ENCODE data around the gene GIGYF2.
"Not testable (repeated sequence)": the region's sequence is repeated elsewhere in the genome, so short reads cannot be mapped to it uniquely, and the experiment has no call there.

GIGYF2 gene

GRCh38 chr2:232833830-232834229 lies 136.7 kb downstream of the GIGYF2 start:
- H3K27me3 Mint-ChIP-seq: no peaks in the 10 kb centered on the region
- peaks cover 17 to 29% of the 10 kb centered on the region in 2 donors for H3K4me1 Mint-ChIP-seq
- H3K36me3 Mint-ChIP-seq: peaks cover 35 to 78% of the 10 kb centered on the region in 2 donors
- no peak overlapping the region for H3K27ac Mint-ChIP-seq
- H3K4me3 Mint-ChIP-seq: no peak overlapping the region
- no peak for ATAC-seq (replicated peaks)
- no peak for DNase-seq
- H3K9me3 Mint-ChIP-seq: no peaks in the 10 kb centered on the region

GRCh38 chr2:232835687-232836208 lies 138.6 kb downstream of the GIGYF2 start:
- H3K36me3 Mint-ChIP-seq: peaks cover 44 to 82% of the 10 kb centered on the region in 2 donors
- DNase-seq: no peak
- H3K27ac Mint-ChIP-seq: no peak overlapping the region
- H3K27me3 Mint-ChIP-seq: no peaks in the 10 kb centered on the region
- no peak overlapping the region for H3K4me3 Mint-ChIP-seq
- H3K4me1 Mint-ChIP-seq: peaks cover 22 to 42% of the 10 kb centered on the region in 2 donors
- ATAC-seq (replicated peaks): no peak
- no peaks in the 10 kb centered on the region for H3K9me3 Mint-ChIP-seq

- no peak for ATAC-seq (replicated peaks)
- no peak for DNase-seq
- Mint-ChIP-seq H3K27ac (peak overlapping the region; percentile 77), H3K4me3 (no peak overlapping the region), H3K27me3 (no peaks in the 10 kb centered on the region), H3K9me3 (no peaks in the 10 kb centered on the region), H3K4me1 (peaks cover 22 to 42% of the 10 kb centered on the region in 2 donors), H3K36me3 (peaks cover 40 to 78% of the 10 kb centered on the region in 2 donors)
Observed at GRCh38 chr2:232836934-232837333, 139.8 kb downstream of the GIGYF2 start.

GRCh38 chr2:232838406-232838874 lies 141.3 kb downstream of the GIGYF2 start:
- ATAC-seq (replicated peaks): peak; percentile 91 to 96
- Mint-ChIP-seq H3K27ac (peak overlapping the region; percentile 87), H3K9me3 (no peaks in the 10 kb centered on the region), H3K4me3 (peak overlapping the region; percentile 46 to 47), H3K27me3 (no peaks in the 10 kb centered on the region), H3K36me3 (peaks cover 42 to 78% of the 10 kb centered on the region in 2 donors), H3K4me1 (peaks cover 22 to 40% of the 10 kb centered on the region in 2 donors)
- peak; percentile 12 for DNase-seq

- ATAC-seq (replicated peaks): no peak
- no peaks in the 10 kb centered on the region for H3K27me3 Mint-ChIP-seq
- H3K36me3 Mint-ChIP-seq: peaks cover 43 to 76% of the 10 kb centered on the region in 2 donors
- H3K27ac Mint-ChIP-seq: peak overlapping the region; percentile 77
- H3K4me3 Mint-ChIP-seq: no peak overlapping the region
- H3K4me1 Mint-ChIP-seq: peaks cover 22 to 33% of the 10 kb centered on the region in 2 donors
- DNase-seq: no peak
- no peaks in the 10 kb centered on the region for H3K9me3 Mint-ChIP-seq
Observed at GRCh38 chr2:232839411-232840079, 142.4 kb downstream of the GIGYF2 start.

GRCh38 chr2:232842689-232843088 lies 145.6 kb downstream of the GIGYF2 start:
- Mint-ChIP-seq H3K4me3 (no peak overlapping the region), H3K27ac (peak overlapping the region; percentile 42), H3K9me3 (no peaks in the 10 kb centered on the region), H3K27me3 (no peaks in the 10 kb centered on the region), H3K4me1 (peaks cover 16 to 24% of the 10 kb centered on the region in 2 donors), H3K36me3 (peaks cover 39 to 69% of the 10 kb centered on the region in 2 donors)
- no peak for DNase-seq
- ATAC-seq (replicated peaks): no peak

GRCh38 chr2:232843834-232844233 lies 146.7 kb downstream of the GIGYF2 start:
- ATAC-seq (replicated peaks): no peak
- Mint-ChIP-seq H3K27ac (peak overlapping the region; percentile 73), H3K27me3 (no peaks in the 10 kb centered on the region), H3K4me3 (no peak overlapping the region), H3K4me1 (peaks cover 5 to 12% of the 10 kb centered on the region in 2 donors), H3K36me3 (peaks cover 45 to 70% of the 10 kb centered on the region in 2 donors), H3K9me3 (no peaks in the 10 kb centered on the region)
- no peak for DNase-seq

- no peaks in the 10 kb centered on the region for H3K27me3 Mint-ChIP-seq
- H3K27ac Mint-ChIP-seq: no peak overlapping the region
- ATAC-seq (replicated peaks) (no peak), DNase-seq (no peak)
- no peaks in the 10 kb centered on the region for H3K9me3 Mint-ChIP-seq
- no peak overlapping the region for H3K4me3 Mint-ChIP-seq
- no peaks in the 10 kb centered on the region for H3K4me1 Mint-ChIP-seq
- H3K36me3 Mint-ChIP-seq: peaks cover 41 to 63% of the 10 kb centered on the region in 2 donors
Observed at GRCh38 chr2:232846055-232846454, 148.9 kb downstream of the GIGYF2 start.

GRCh38 chr2:232850039-232850438 lies 152.9 kb downstream of the GIGYF2 start:
- peaks cover 3 to 5% of the 10 kb centered on the region in 2 donors for H3K4me1 Mint-ChIP-seq
- no peaks in the 10 kb centered on the region for H3K27me3 Mint-ChIP-seq
- no peak overlapping the region for H3K27ac Mint-ChIP-seq
- no peak overlapping the region for H3K4me3 Mint-ChIP-seq
- H3K36me3 Mint-ChIP-seq: peaks cover 32 to 52% of the 10 kb centered on the region in 2 donors
- no peak for DNase-seq
- no peaks in the 10 kb centered on the region for H3K9me3 Mint-ChIP-seq
- no peak for ATAC-seq (replicated peaks)

- not testable (repeated sequence) for ATAC-seq (replicated peaks); H3K4me1 Mint-ChIP-seq; DNase-seq; H3K27me3 Mint-ChIP-seq; H3K27ac Mint-ChIP-seq; H3K9me3 Mint-ChIP-seq; H3K4me3 Mint-ChIP-seq
- H3K36me3 Mint-ChIP-seq: peaks cover 36 to 52% of the 10 kb centered on the region in 2 donors
Observed at GRCh38 chr2:232852081-232852480, 154.9 kb downstream of the GIGYF2 start.

GRCh38 chr2:232852676-232853075 lies 155.5 kb downstream of the GIGYF2 start:
- H3K36me3 Mint-ChIP-seq: peaks cover 36 to 54% of the 10 kb centered on the region in 2 donors
- H3K9me3 Mint-ChIP-seq: no peaks in the 10 kb centered on the region
- no peak overlapping the region for H3K27ac Mint-ChIP-seq
- DNase-seq: no peak
- H3K4me1 Mint-ChIP-seq: peaks cover 3 to 5% of the 10 kb centered on the region in 2 donors
- H3K27me3 Mint-ChIP-seq: no peaks in the 10 kb centered on the region
- ATAC-seq (replicated peaks): no peak
- no peak overlapping the region for H3K4me3 Mint-ChIP-seq

GRCh38 chr2:232854082-232854481 lies 157.0 kb downstream of the GIGYF2 start:
- H3K27me3 Mint-ChIP-seq: no peaks in the 10 kb centered on the region
- no peaks in the 10 kb centered on the region for H3K9me3 Mint-ChIP-seq
- H3K27ac Mint-ChIP-seq: no peak overlapping the region
- ATAC-seq (replicated peaks) (no peak), DNase-seq (no peak)
- peaks cover 3 to 5% of the 10 kb centered on the region in 2 donors for H3K4me1 Mint-ChIP-seq
- H3K36me3 Mint-ChIP-seq: peaks cover 30 to 51% of the 10 kb centered on the region in 2 donors
- H3K4me3 Mint-ChIP-seq: no peak overlapping the region

- no peaks in the 10 kb centered on the region for H3K9me3 Mint-ChIP-seq
- H3K4me3 Mint-ChIP-seq: no peak overlapping the region
- H3K36me3 Mint-ChIP-seq: peaks cover 29 to 47% of the 10 kb centered on the region in 2 donors
- no peaks in the 10 kb centered on the region for H3K27me3 Mint-ChIP-seq
- DNase-seq (no peak), ATAC-seq (replicated peaks) (no peak)
- peak overlapping the region; percentile 59 for H3K27ac Mint-ChIP-seq
- peaks cover 4 to 5% of the 10 kb centered on the region in 2 donors for H3K4me1 Mint-ChIP-seq
Observed at GRCh38 chr2:232857158-232857563, 160.0 kb downstream of the GIGYF2 start.

GRCh38 chr2:232859385-232859916 lies 162.3 kb downstream of the GIGYF2 start:
- ATAC-seq (replicated peaks): no peak
- Mint-ChIP-seq H3K9me3 (no peaks in the 10 kb centered on the region), H3K27me3 (no peaks in the 10 kb centered on the region), H3K4me1 (peaks cover 0 to 2% of the 10 kb centered on the region in 2 donors), H3K4me3 (no peak overlapping the region), H3K36me3 (peaks cover 23 to 44% of the 10 kb centered on the region in 2 donors), H3K27ac (peak overlapping the region; percentile 49)
- no peak for DNase-seq

All from stimulated activated naive B cell treated with anti-CD40 and anti-IgM and Interleukin-4, amounts not matched to agents 10 μg/mL and 1 μg/mL and 100 μg/mL, for 72 hours (primary cell).